Kidney (tissue), 14 donors: Measurements from ENCODE around the gene PWWP2B. TPM values are rescaled to one million over a fixed set of nuclear protein-coding genes. Genes with fewer than 3 reads are reported as not detected.

ENCODE experiments used
- DNase-seq, 5 donors: peaks; one replicate each; pipeline ENCODE4 v3.0.0-alpha.2; 2013 to 2020
- FAIRE-seq: peaks from 2 replicates; lab custom pipeline; 2012; peaks lifted over from hg19 to GRCh38; lab: Jason Lieb, UNC
- H3K27ac ChIP-seq, 2 donors: one replicate each; pipeline ENCODE4 v1.7.0; 2013; ENCODE audit warnings: low read depth in 2 of 2, low read length in 2 of 2, inconsistent platforms in 1 of 2
- H3K27me3 ChIP-seq: one replicate; pipeline ENCODE4 v1.7.1; 2013; ENCODE audit warnings: low read length, inconsistent platforms; ENCODE audit not compliant: control insufficient read depth, insufficient read depth
- H3K36me3 ChIP-seq, 3 donors: one replicate each; pipeline versions ENCODE4 v1.7.0 to v1.7.1; 2013; ENCODE audit warnings: low read length in 3 of 3, control low read depth in 1 of 3, inconsistent platforms in 1 of 3; ENCODE audit not compliant: insufficient read depth in 3 of 3, control insufficient read depth in 2 of 3
- H3K4me1 ChIP-seq, 3 donors: one replicate each; pipeline versions ENCODE4 v1.7.0 to v1.7.1; 2013; ENCODE audit warnings: low read length in 3 of 3, inconsistent platforms in 1 of 3, low read depth in 1 of 3; ENCODE audit not compliant: control insufficient read depth in 2 of 3, insufficient read depth in 2 of 3
- H3K4me3 ChIP-seq, 3 donors: one replicate each; pipeline versions ENCODE4 v1.7.0 to v1.8.1; 2013; ENCODE audit warnings: low read length in 3 of 3, control low read depth in 1 of 3, inconsistent platforms in 1 of 3
- H3K9ac ChIP-seq, 3 donors: one replicate each; pipeline versions ENCODE4 v1.7.0 to v1.7.1; 2013; ENCODE audit warnings: low read length in 3 of 3, control low read depth in 1 of 3, inconsistent platforms in 1 of 3
- H3K9me3 ChIP-seq, 3 donors: one replicate each; pipeline versions ENCODE4 v1.7.0 to v1.7.1; 2013; ENCODE audit warnings: low read length in 3 of 3, control low read depth in 1 of 3, inconsistent platforms in 1 of 3; ENCODE audit not compliant: control insufficient read depth in 2 of 3, insufficient read depth in 1 of 3
- intact Hi-C: fragments of 100-400 bp; cut with DNase I; formaldehyde crosslinking; loops from one replicate; pipeline ENCODE4 v1.11.1; 2022
- polyA plus RNA-seq: library from polyadenylated mRNA; stranded (reverse); fragments of 350-450 nt; fragmentation: Illumina TruSeq; extraction: RNeasy Lipid Tissue Mini Kit (QIAGEN cat#74804); gene quantifications from one replicate; pipeline ENCODE4 v1.2.3, GENCODE V29; 2014; ENCODE audit warnings: low read depth, low replicate concordance; ENCODE audit not compliant: insufficient read depth
- total RNA-seq: library from RNA; stranded (reverse); fragmentation: NEBNext Ultra II Directional; extraction: Animal tissue kit (Norgen Biotek cat#: 25700); gene quantifications from one replicate; pipeline ENCODE4 v1.2.1, GENCODE V29; 2021
- TF ChIP-seq, protein P1 (sequence below): IDR thresholded peaks from 3 replicates; pipeline ENCODE4 v1.5.1; 2012; ENCODE audit warnings: mild to moderate bottlenecking, moderate library complexity, borderline replicate concordance; ENCODE audit not compliant: insufficient read depth; ENCODE audit errors: extremely low read depth
- donor health status: control.
- donor health status: control.
- donor health status: control.
- donor health status: control.
- donor health status: control.
- donor health status: DM: yes; HTN: yes; CAD: no.
- donor health status: Normal renal cell carcinoma (clear cell type).

Gene PWWP2B
- total and polyA plus RNA-seq, 2 donors from 2014 or later, result 12.9 to 24.3 TPM

DNA sequence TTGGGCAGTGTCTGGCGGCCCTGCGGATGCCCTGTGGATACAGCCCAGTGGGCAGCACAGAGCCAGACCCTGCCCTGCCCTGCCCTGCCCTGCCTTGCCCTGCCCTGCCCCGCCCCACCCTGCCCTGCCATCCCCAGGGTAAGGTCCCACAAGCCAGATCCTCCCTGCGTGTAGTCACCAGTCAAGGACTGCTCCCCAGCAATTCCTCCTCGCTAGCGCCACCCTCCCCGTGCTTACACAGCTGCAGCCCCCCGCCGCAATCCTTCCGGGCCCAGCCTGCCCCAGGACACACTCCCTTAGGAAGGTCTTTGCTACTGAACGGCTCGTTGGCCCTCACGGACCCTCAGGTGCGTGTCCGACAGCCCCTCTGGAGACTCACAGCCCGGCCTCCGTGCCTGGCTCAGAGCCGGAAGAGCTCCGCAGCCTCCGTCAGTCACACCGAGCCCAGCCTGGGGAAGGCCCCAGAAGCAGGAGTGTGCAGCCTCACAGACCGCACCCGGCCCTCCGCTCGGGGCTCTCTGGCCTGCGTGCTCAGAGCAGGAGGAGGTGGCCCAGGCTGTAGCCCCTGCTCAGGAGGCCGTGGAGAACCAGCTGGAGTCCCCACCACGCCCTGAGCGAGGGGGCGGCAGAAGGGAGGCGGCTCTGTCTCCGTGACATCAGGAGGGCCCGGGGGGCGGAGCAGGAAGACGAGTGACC is 68.3 kb downstream of the PWWP2B start:
- Histone ChIP-seq H3K36me3 (no peaks in the 10 kb centered on the region), H3K9me3 (no peaks in the 10 kb centered on the region), H3K27ac (peak overlapping the region in 1 of 2 donors; percentile 89), H3K4me1 (peaks cover 0 to 21% (median 3%) of the 10 kb centered on the region in 3 donors), H3K4me3 (no peak overlapping the region), H3K27me3 (no peaks in the 10 kb centered on the region), H3K9ac (no peak overlapping the region)
- intact Hi-C loops, result no loop called here
- no peak for FAIRE-seq
- TF ChIP-seq, protein P1, sequence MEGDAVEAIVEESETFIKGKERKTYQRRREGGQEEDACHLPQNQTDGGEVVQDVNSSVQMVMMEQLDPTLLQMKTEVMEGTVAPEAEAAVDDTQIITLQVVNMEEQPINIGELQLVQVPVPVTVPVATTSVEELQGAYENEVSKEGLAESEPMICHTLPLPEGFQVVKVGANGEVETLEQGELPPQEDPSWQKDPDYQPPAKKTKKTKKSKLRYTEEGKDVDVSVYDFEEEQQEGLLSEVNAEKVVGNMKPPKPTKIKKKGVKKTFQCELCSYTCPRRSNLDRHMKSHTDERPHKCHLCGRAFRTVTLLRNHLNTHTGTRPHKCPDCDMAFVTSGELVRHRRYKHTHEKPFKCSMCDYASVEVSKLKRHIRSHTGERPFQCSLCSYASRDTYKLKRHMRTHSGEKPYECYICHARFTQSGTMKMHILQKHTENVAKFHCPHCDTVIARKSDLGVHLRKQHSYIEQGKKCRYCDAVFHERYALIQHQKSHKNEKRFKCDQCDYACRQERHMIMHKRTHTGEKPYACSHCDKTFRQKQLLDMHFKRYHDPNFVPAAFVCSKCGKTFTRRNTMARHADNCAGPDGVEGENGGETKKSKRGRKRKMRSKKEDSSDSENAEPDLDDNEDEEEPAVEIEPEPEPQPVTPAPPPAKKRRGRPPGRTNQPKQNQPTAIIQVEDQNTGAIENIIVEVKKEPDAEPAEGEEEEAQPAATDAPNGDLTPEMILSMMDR, result no peak
- peak in 2 of 5 donors; percentile 50 to 68 for DNase-seq

DNA sequence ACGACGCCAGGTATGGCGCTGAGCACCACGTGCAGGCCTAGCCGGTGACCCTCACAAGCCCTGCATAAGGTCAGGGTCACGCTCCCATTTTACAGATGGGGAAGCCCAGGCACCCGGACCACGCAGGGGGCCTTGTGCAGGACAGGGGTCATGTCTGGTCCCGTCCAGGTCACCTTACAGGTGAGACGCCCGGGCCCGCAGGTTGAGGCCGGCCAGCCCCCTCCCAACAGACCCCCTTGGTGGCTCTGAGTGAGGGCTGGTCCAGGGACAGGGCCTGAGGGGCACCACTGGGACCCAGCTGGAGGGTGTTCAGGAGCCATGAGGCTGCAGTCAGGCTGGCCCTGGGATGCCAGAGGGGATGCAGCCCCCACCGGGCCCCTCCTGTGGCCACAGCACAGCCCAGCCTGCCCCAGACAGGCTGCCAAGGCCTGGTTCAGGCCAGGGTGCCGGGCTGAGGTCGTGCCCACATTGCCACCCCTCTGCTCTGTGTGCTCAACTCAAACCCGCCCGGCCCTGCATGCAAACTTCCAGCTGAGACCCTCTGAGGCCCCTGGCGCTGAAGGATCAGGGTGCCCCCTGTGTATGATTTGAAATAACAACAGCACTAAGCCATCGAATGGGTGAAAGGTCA is 69.0 kb downstream of the PWWP2B start:
- no peak for FAIRE-seq
- Histone ChIP-seq H3K27ac (no peak overlapping the region), H3K9me3 (no peaks in the 10 kb centered on the region), H3K4me1 (peaks cover 0 to 21% (median 3%) of the 10 kb centered on the region in 3 donors), H3K27me3 (no peaks in the 10 kb centered on the region), H3K36me3 (no peaks in the 10 kb centered on the region), H3K9ac (no peak overlapping the region), H3K4me3 (no peak overlapping the region)
- intact Hi-C loops, result no loop called here
- DNase-seq, result peak in 2 of 5 donors; percentile 44 to 70
- TF ChIP-seq, protein P1, result no peak

DNA sequence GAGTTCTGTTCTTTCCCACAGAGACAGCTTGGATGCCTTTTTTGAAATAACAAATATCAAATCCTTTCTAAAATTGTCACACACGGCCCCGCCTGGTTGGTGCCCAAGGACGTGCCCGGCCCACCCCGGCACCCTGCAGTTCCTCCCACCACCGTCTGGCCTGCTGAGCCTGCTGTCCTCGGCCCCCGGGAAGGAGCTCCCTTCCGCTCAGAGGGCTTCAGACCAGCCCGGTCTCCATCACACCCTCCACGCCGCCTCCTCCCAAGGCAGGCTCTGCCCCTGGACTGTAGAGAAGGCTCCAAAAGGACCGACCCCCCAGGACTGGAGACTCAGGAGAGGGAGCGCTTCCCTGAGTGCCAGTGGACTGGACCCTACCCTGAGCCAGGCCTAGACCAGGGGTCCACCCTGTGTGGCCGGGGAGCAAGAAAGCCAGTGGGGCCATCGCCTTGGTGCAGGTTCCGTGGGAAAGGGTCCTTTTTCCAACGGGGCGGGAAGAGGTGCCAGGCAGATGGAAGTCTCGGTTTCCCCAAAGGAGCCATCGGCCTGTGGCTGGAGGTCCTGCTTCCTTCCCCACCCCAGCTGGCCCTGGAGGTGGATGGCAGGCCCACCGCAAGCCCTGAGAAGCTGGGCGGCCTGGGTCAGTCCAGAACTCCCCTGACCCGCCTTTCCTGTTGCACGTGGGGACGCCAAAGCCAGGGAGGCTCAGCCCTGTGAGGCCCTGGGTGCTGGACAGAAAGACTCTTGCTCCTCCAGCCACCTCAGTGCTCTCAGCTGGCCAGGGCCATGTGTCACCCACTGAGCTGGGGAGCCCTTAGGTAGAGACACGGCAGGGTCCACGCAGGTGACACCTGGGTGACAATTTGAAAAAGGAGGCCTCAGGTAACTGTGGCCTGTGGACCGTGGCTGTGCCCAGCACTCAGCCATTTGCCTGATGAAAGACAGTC is 69.8 kb downstream of the PWWP2B start:
- TF ChIP-seq, protein P1, result no peak
- Histone ChIP-seq H3K9ac (peak overlapping the region in 1 of 3 donors; percentile 30), H3K4me3 (no peak overlapping the region), H3K27me3 (no peaks in the 10 kb centered on the region), H3K4me1 (peaks cover 0 to 16% (median 3%) of the 10 kb centered on the region in 3 donors), H3K27ac (peak overlapping the region in 1 of 2 donors; percentile 62), H3K36me3 (no peaks in the 10 kb centered on the region), H3K9me3 (peaks cover 0 to 3% (median 0%) of the 10 kb centered on the region in 3 donors)
- intact Hi-C loops, result no loop called here
- FAIRE-seq (no peak), DNase-seq (peak in 2 of 5 donors; percentile 49 to 68)

Other genes with a start within 250 kb of the PWWP2B start
- gene DPYSL4, start 210.3 kb upstream of the PWWP2B start, total RNA-seq, result 0.60 TPM
- gene DPYSL4, start 210.3 kb upstream of the PWWP2B start, polyA plus RNA-seq, result not detected
- gene STK32C, start 89.2 kb upstream of the PWWP2B start, total RNA-seq, result 14.4 TPM
- 11.6 TPM for gene STK32C, start 89.2 kb upstream of the PWWP2B start, polyA plus RNA-seq
- gene LRRC27, start 65.0 kb upstream of the PWWP2B start, total RNA-seq, result 14.6 TPM
- 14.4 TPM for gene LRRC27, start 65.0 kb upstream of the PWWP2B start, polyA plus RNA-seq
- gene INPP5A, start 140.6 kb downstream of the PWWP2B start, total RNA-seq, result 40.3 TPM
- 20.8 TPM for gene INPP5A, start 140.6 kb downstream of the PWWP2B start, polyA plus RNA-seq